KOPT-K1 (cell line): Measurements from ENCODE around the gene ASTN2.
A peak's percentile ranks its signal among the peaks of the same experiment; 100 is the strongest.

Source experiments
- H3K27ac ChIP-seq: fragments of 200-600 bp; sonication (generic); 2 replicates; pipeline ENCODE4 v1.5.1; 2016; ENCODE audit warnings: antibody characterized with exemption, mild to moderate bottlenecking, low read depth, low read length; ENCODE audit not compliant: poor library complexity, severe bottlenecking
- H3K36me3 ChIP-seq: fragments of 200-600 bp; sonication (generic); 2 replicates; pipeline ENCODE4 v1.5.1; 2017; ENCODE audit warnings: antibody characterized with exemption, mild to moderate bottlenecking, low read length, moderate library complexity; ENCODE audit not compliant: insufficient read depth
- H3K9me3 ChIP-seq: fragments of 200-600 bp; sonication (generic); 2 replicates; pipeline ENCODE4 v1.5.1; 2017; ENCODE audit warnings: antibody characterized with exemption, low read length, mild to moderate bottlenecking; ENCODE audit not compliant: insufficient read depth, poor library complexity, severe bottlenecking

The ASTN2 gene

DNA sequence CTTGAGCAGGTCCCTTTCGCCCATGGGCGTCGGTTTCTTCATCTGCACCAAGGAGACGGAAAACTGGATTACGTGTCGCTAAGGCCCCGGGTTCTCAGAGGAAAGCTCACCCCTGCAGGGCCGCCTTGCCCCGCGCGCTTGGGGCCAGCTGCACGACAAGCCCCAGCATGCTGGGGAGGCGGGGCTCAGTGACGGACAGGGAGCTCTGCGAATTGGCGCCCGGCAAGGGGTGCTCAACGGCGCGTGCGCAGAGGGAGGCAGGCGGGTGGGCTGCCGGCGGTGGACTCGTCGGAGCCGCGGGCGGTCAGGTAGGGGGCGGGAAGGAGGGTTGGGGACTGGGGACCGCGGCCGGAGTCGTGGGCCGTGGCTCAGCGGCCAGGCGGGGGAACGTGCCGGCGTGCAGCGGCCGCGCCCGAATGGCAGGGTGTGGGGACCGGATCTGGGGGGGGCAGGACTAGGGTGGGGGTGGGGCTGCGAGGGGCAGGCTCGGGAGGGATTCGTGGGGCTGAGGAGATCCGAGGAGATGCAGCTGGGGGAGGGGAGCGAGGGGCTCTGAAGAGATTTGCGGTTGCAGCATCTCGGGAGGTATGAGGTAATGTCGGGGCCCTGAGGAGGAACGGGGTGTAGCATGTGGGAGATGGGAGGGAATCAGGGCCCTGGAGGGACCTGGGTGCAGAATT is 727.6 kb downstream of the ASTN2 start, which contains the start of gene TRIM32:
Gene TRIM32, plus strand, starts transcription at position 232 of the 680 bp plus-strand sequence. CDS start 10,438 bp downstream, outside the sequence.
- Histone ChIP-seq H3K9me3 (peaks cover 21% of the 10 kb centered on the region), H3K36me3 (no peaks in the 10 kb centered on the region), H3K27ac (peak within 1 kb of the TSS; percentile 61)

DNA sequence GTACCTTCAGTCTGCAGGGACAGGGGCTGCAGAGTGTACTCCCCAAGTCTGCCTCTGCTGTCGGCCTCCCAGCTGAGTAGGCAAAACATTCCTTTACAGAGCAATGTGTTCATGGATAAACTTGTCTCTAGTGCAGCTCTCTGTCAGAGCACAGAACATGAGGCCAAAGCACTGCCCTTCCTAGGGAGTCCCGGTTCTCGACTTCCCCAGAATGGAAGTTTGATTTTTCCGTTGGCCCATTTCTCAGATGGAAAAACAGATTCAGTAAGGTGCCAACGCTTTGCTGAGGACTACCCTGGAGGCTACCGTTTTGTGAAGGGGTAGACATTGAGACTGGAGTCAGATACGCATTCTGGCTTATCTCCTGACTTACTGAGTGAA is 728.2 kb downstream of the ASTN2 start:
- H3K9me3 ChIP-seq, result peaks cover 21% of the 10 kb centered on the region
- H3K27ac ChIP-seq, result peak overlapping the region; percentile 61
- H3K36me3 ChIP-seq, result no peaks in the 10 kb centered on the region

DNA sequence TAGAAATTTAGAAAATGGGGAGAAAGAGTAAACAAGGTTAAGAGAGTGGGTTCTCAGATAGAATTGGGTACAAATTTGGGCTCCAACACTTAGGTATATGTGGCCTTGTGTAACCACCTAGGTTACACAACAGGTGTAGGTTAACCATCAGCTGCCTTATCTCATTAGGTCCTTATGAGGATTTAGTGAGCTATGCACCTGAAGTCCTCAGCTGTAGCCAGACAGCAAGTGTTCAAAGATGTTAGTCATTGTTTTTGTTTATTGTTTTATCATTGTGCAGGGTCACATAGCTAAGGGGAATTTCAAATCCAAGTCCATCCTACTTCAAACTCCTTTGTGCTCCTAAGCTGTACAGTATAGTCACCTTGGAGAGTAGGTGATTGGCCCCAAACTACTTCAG is 728.7 kb downstream of the ASTN2 start:
- no peak overlapping the region for H3K27ac ChIP-seq
- H3K36me3 ChIP-seq, result no peaks in the 10 kb centered on the region
- H3K9me3 ChIP-seq, result peaks cover 21% of the 10 kb centered on the region

DNA sequence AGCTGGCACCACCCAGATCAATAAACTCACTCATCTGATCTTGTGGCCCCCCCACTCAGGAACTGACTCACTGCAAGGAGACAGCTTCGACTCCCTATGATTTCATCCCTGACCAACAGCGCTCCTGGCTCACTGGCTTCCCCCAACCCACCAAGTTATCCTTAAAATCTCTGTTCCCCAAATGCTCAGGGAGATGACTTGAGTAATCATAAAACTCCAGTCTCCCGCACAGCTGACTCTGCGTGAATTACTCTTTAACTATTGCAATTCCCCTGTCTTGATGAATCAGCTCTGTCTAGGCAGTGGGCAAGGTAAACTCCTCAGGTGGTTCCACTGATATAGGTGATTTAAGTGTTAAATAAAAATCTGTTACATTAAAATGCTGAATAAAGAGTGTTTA is 729.7 kb downstream of the ASTN2 start:
- Histone ChIP-seq H3K36me3 (no peaks in the 10 kb centered on the region), H3K9me3 (peaks cover 21% of the 10 kb centered on the region), H3K27ac (no peak overlapping the region)

DNA sequence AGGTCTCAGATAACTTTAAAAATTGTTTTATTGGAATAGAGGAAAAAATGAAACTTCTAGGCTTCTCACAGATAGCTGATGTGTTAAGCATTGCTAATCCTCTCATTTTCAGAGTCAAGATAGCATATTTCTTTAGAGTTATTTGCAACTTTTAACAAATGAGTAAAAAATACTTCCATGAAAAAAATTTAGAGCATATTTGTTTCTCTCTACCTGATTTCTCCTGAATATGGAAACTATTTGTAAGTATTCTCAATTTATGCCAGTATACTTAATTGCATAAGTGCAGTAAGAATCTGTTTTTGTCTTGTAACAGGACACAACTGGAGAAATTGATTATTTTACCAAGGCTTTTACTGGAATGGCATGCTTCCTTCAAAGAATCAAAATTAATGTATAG is 731.3 kb downstream of the ASTN2 start:
- no peak overlapping the region for H3K27ac ChIP-seq

DNA sequence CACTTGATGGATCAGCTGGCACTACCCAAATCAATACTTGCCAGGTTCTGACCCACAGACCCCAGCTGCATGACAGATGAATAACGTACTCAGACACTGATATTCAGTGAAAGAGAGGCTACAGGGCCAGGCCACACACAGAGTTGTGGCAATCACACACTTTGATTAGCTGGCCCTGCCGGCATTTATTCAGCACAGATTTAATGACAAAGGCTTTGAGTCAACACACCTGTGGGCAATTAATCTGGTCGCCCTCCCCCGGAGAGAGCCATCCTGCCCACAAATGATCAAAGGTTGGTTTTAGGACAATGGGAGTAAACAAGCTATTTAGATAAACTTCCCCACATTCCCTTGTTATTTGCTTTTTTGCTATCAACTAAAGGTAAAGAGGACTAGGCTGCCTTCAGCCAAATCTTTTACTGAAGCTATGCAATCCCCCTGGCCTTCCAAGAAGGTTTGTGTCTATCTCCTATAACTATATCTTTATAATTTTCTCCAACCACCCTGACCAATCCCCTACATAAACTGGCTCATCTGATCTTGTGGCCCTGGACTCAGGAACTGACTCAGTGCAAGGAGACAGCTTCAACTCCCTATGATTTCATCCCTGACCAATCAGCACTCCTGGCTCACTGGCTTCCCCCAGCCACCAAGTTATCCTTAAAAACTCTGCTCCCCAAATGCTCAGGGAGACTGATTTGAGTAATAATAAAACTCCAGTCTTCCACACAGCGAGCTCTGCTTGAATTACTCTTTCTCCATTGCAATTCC is 740.5 kb downstream of the ASTN2 start:
- Histone ChIP-seq H3K27ac (no peak overlapping the region), H3K36me3 (no peaks in the 10 kb centered on the region), H3K9me3 (peaks cover 34% of the 10 kb centered on the region)

More for the DNA sequence above, 731.3 kb downstream of the ASTN2 start:
- peaks cover 21% of the 10 kb centered on the region for H3K9me3 ChIP-seq
- H3K36me3 ChIP-seq, result no peaks in the 10 kb centered on the region

DNA sequence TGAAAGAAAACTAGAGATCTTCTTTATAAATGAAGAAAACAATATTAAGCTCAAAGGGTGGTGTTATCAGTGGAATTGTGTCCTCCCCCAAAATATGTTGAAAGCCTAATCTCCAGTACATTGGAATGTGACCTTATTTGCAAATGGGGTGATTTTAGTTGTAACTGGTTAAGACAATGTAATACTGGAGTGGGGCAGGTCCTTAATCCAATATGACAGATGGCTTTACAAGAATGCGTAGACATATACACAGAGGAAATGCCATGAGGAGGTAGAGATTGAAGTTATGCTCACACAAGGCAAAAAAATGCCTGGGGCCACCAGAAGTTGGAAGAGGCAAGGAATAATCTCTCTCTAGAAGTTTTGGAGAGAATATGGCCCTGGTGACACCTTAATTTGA is 741.5 kb downstream of the ASTN2 start:
- no peak overlapping the region for H3K27ac ChIP-seq
- peaks cover 34% of the 10 kb centered on the region for H3K9me3 ChIP-seq
- H3K36me3 ChIP-seq, result no peaks in the 10 kb centered on the region

DNA sequence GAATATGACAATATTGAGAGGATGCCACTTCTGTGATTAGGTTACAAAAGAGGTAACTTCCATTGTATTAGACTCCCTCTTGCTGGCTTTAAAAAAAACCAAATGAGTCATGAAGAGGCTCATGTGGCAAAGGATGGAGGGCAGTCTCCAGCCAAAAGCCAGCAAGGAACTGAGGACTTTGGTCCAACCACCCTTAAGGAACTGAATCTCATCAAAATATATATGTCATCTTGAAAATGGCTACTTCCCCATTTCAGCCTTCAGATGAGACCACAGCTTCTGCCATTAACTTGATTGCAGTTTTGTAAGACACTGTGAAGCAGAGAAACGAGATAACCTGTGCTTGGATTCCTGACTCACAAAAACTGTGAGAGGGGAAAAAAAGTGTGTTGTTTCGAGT is 743.3 kb downstream of the ASTN2 start:
- Histone ChIP-seq H3K9me3 (peaks cover 34% of the 10 kb centered on the region), H3K27ac (no peak overlapping the region), H3K36me3 (no peaks in the 10 kb centered on the region)

DNA sequence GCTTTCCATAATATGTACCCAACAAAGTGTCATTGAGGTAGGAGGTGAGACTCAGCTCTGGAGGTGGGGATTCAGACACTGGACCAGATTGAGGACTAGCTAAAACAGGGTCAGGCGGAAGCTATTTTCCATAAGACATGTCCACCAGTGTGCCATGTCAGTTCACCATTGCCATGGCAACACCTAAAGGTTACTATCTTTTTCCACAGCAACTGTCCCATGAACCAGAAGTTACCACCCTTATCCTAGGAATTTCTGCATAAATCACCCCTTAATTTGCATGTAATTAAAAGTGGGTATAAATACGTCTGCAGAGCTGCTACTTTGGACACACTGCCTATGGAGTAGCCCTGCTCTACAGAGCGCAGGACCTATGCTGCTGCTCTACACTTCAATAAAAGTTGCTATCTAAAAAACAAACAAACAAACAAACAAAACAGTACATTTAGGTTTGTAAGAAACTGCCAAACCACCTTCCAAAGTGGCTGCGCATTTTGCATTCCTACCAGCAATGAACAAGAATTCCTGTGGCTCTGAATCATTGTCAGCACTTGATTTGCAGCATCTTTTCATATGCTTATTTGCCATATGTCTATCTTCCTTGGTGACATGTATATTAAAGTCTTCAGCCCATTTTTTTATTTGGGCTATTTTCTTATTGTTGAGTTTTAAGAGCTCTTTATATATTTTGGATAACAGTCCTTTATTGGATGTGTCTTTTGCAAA is 745.7 kb downstream of the ASTN2 start:
- no peaks in the 10 kb centered on the region for H3K36me3 ChIP-seq
- H3K9me3 ChIP-seq, result peaks cover 20% of the 10 kb centered on the region
- H3K27ac ChIP-seq, result no peak overlapping the region

DNA sequence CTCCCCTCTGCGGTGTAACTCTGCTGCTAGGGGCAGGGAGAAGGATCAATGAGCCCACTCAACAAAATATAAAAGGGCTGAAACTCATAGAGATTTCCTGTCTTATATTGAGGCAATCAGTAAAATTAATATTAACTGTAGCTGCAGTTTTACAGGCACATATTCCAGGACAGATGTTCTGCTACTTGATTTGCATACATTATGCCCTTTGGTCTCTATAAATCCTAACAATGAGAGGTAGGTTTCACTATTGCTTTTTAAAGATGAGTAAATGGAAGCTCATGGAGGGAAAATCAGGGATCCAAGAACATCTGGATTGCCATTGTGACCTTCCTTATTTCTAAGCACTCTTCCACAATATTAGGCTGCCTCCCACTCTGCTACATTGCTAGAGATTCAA is 751.3 kb downstream of the ASTN2 start:
- H3K36me3 ChIP-seq, result no peaks in the 10 kb centered on the region

DNA sequence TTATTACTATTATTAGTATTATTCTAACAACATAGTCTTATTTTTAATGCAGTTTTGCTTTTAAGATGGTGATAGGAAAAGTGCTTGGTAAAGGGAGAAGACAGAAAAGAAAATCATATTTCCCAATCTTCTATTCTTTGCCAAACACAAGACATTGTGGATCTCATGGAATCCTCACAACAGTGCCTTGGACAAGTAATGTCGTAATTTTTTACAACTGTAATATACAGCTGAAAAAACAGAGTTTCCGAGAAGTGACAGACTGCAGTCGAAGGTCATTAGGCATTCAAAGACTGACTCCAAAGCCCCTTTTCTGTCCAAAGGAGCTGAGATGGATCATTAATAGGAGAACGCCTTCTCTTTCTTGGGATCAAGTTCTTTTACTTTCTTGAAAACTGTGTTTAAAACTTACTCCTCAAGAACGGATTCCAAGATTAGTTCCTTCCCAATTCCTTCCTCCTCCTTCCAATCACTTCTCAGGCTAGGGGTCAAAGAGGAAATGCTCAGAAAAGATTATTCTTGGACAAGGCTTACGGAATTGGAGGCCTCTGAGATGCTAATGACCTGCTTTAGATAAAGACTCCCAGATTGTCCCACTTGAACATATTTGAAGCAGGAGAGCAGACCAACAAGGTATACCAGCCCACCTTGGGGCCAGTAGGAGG is 752.1 kb downstream of the ASTN2 start:
- Histone ChIP-seq H3K9me3 (no peaks in the 10 kb centered on the region), H3K36me3 (no peaks in the 10 kb centered on the region), H3K27ac (no peak overlapping the region)

More for the DNA sequence above, 751.3 kb downstream of the ASTN2 start:
- no peak overlapping the region for H3K27ac ChIP-seq
- no peaks in the 10 kb centered on the region for H3K9me3 ChIP-seq

DNA sequence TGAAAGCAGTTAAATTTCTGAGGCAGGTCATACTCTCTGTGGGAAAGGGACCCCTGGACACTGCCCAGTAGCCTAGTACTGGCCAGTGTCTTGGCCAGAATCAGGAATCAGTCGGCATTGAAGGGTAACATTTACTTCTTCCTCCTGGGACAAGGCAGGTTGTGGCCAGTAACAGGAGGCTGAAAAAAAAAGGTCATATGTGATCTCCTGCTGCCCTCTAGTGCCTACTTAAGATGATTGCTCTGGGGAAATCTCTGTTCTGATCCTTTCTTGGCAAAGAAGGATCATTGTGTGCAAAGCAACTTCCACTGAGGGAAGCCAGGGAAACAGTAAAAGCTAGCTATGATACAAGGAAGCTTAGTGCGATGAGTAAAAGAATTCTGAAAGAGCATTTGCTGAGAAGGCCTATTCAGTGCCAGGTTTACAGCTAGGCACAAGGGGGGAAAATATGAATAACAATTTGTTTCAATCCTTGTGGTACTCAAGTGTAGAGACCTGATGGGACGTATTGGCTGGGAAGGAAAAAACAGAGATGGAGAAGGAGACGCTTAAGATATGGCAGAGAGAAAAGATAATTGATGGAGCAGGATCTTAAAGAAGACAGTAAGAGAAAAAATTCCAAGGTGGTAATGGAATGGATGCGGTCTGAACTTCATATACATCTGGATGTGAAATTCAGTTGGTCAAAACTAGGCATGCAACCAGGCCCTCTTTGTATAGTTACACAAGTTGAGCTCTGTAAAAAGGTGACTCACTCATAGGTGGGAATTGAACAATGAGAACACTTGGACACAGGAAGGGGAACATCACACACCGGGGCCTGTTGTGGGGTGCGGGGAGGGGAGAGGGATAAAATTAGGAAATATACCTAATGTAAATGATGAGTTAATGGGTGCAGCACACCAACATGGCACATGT is 753.6 kb downstream of the ASTN2 start:
- Histone ChIP-seq H3K36me3 (no peaks in the 10 kb centered on the region), H3K27ac (no peak overlapping the region), H3K9me3 (no peaks in the 10 kb centered on the region)

DNA sequence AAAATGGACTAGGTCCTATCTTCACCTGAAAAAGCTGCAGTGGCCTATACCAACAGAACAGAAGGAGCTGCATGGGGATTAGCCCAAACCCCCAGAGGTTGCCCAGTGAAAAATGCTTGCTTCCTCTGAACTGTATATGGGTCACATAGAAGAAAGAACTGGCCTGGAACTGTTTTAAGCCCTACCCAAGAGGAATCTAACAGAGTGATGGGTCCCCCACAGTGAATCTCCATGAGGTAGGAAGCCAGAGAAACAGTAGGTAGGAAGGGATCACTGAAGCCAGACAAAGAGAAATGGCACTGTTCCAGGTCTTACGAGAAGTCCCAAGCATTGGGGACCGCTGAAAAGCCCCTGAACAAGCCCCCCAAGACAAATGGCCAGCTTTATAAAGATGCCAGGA is 756.6 kb downstream of the ASTN2 start:
- H3K27ac ChIP-seq, result no peak overlapping the region
- H3K36me3 ChIP-seq, result no peaks in the 10 kb centered on the region
- H3K9me3 ChIP-seq, result no peaks in the 10 kb centered on the region

DNA sequence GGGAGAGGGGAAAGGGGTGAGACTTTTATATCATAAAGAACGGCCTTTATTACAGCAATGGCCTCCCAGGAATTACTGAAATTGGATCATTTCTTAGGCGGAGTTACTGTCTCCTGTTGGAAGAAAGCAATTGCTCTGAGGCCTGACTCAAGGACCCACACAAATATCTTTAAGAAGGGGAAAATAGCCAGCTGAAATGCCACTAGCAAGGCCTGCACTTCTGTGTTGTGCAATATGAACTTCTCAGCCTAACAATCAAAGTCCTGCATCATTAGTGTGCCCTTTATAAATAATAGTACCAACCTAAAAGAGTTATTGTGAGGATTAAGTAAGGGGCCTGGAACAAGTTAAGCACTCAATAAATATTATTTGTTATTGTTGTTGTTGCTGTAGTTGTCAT is 757.9 kb downstream of the ASTN2 start:
- H3K36me3 ChIP-seq, result no peaks in the 10 kb centered on the region
- no peak overlapping the region for H3K27ac ChIP-seq
- H3K9me3 ChIP-seq, result no peaks in the 10 kb centered on the region
